ENCODE results near the gene HTR6. TPM values are rescaled to one million over a fixed set of nuclear protein-coding genes. Genes with fewer than 3 reads are reported as not detected.

The HTR6 gene
- total RNA-seq, 6 experiments from 2014 or later = not detected

DNA sequence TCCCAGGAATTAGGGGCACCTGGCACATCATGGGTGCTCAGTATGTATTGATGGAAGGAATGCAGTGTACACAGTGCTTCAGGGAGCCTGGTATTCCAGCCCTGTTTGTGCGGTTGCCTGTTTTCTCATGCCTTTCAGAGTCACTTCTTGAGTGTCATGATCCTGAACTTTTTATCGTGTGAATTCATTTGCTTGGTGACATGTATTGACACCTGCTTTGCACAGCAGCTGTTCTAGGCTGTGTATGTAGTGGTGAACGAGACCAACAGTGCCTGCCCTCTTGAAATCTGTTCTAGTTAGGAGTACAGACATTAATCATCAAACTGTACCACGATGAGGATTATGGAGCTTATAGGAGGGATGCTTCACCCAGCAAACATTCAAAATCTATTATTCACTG is 6.1 kb downstream of the HTR6 start:
- Histone ChIP-seq H3K36me3 (no peaks in the 10 kb centered on the region), H3K27me3 (peaks cover 0 to 1% of the 10 kb centered on the region in 2 donors), H3K4me3 (no peak overlapping the region), H3K4me1 (no peaks in the 10 kb centered on the region), H3K27ac (no peak overlapping the region), H3K9me3 (no peaks in the 10 kb centered on the region)
- intact Hi-C loops (cut with DNase I) = no loop called here
- ATAC-seq (no peak), DNase-seq (no peak)
- no peak for TF ChIP-seq POLR2A (IDR thresholded peaks at IDR 0.05)
- TF ChIP-seq, protein P1, sequence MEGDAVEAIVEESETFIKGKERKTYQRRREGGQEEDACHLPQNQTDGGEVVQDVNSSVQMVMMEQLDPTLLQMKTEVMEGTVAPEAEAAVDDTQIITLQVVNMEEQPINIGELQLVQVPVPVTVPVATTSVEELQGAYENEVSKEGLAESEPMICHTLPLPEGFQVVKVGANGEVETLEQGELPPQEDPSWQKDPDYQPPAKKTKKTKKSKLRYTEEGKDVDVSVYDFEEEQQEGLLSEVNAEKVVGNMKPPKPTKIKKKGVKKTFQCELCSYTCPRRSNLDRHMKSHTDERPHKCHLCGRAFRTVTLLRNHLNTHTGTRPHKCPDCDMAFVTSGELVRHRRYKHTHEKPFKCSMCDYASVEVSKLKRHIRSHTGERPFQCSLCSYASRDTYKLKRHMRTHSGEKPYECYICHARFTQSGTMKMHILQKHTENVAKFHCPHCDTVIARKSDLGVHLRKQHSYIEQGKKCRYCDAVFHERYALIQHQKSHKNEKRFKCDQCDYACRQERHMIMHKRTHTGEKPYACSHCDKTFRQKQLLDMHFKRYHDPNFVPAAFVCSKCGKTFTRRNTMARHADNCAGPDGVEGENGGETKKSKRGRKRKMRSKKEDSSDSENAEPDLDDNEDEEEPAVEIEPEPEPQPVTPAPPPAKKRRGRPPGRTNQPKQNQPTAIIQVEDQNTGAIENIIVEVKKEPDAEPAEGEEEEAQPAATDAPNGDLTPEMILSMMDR (IDR thresholded peaks at IDR 0.05) = no peak
- WGBS (ENCODE audit: insufficient coverage, low coverage, low lambda C conversion rate, missing lambda C conversion rate) = 36% methylated on average over 3 of the region's 4 CpGs

- intact Hi-C loops (cut with DNase I) = no loop called here
- ATAC-seq (no peak), DNase-seq (no peak)
- Histone ChIP-seq H3K4me3 (no peak overlapping the region), H3K36me3 (no peaks in the 10 kb centered on the region), H3K9me3 (no peaks in the 10 kb centered on the region), H3K27me3 (no peaks in the 10 kb centered on the region), H3K4me1 (no peaks in the 10 kb centered on the region), H3K27ac (no peak overlapping the region)
- TF ChIP-seq, protein P1 (IDR thresholded peaks at IDR 0.05) = no peak
- no peak for TF ChIP-seq POLR2A (IDR thresholded peaks at IDR 0.05)
- 33% methylated on average over 6 of the region's 6 CpGs for WGBS (ENCODE audit: insufficient coverage, low coverage, low lambda C conversion rate, missing lambda C conversion rate)
Measured at GRCh38 chr1:19672237-19672636, 7.6 kb downstream of the HTR6 start.

GRCh38 chr1:19675797-19676196 is 11.1 kb downstream of the HTR6 start:
- intact Hi-C loops (cut with DNase I) = no loop called here
- Histone ChIP-seq H3K4me3 (no peak overlapping the region), H3K4me1 (no peaks in the 10 kb centered on the region), H3K27me3 (no peaks in the 10 kb centered on the region), H3K9me3 (no peaks in the 10 kb centered on the region), H3K36me3 (no peaks in the 10 kb centered on the region), H3K27ac (no peak overlapping the region)
- DNase-seq = no peak
- ATAC-seq = no peak
- TF ChIP-seq, protein P1 (IDR thresholded peaks at IDR 0.05) = no peak
- no peak for TF ChIP-seq POLR2A (IDR thresholded peaks at IDR 0.05)
- WGBS (ENCODE audit: insufficient coverage, low coverage, low lambda C conversion rate, missing lambda C conversion rate) = 83% methylated on average over 5 of the region's 5 CpGs

- intact Hi-C loops (cut with DNase I) = no loop called here
- H3K36me3 ChIP-seq = no peaks in the 10 kb centered on the region
- 27% methylated on average over 11 of the region's 13 CpGs for WGBS (ENCODE audit: insufficient coverage, low coverage, low lambda C conversion rate, missing lambda C conversion rate)
- no peak overlapping the region for H3K27ac ChIP-seq
- ATAC-seq (peak in 3 of 4 donors; percentile 22 to 45 (median 40)), DNase-seq (no peak)
- TF ChIP-seq, protein P1 (IDR thresholded peaks at IDR 0.05) = no peak
- TF ChIP-seq POLR2A (IDR thresholded peaks at IDR 0.05) = no peak
- no peaks in the 10 kb centered on the region for H3K4me1 ChIP-seq
- H3K27me3 ChIP-seq = no peaks in the 10 kb centered on the region
- H3K9me3 ChIP-seq = no peaks in the 10 kb centered on the region
- no peak overlapping the region for H3K4me3 ChIP-seq
Measured at GRCh38 chr1:19676438-19676922, 11.8 kb downstream of the HTR6 start.

GRCh38 chr1:19678493-19678892 is 13.8 kb downstream of the HTR6 start:
- peak in 2 of 4 donors; percentile 9 to 11 for ATAC-seq
- Histone ChIP-seq H3K27ac (no peak overlapping the region), H3K27me3 (no peaks in the 10 kb centered on the region), H3K9me3 (no peaks in the 10 kb centered on the region), H3K4me1 (no peaks in the 10 kb centered on the region), H3K36me3 (no peaks in the 10 kb centered on the region), H3K4me3 (no peak overlapping the region)
- intact Hi-C loops (cut with DNase I) = no loop called here
- WGBS (ENCODE audit: insufficient coverage, low coverage, low lambda C conversion rate, missing lambda C conversion rate) = no CpG with 5 or more reads among the region's 11 CpGs
- TF ChIP-seq, protein P1 (IDR thresholded peaks at IDR 0.05) = no peak
- TF ChIP-seq POLR2A (IDR thresholded peaks at IDR 0.05) = no peak
- no peak for DNase-seq
